ENCODE results near the gene MBOAT2.

DNA sequence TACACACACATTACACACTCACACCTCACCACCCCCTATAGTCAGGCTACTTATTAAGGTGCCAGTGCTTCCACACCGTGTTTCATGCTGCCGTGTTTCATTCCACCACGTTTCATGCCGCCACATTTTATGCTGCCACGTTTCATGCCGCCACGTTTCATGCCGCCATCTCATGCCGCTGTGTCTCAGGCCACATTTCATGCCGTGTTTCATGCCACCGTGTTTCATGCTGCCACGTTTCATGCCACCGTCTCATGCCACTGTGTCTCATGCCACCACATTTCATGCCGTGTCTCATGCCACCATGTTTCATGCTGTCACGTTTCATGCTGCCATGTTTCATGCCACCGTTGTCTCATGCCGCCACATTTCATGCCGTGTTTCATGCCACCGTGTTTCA lies 65.1 kb downstream of the MBOAT2 start:
- TF ChIP-seq, protein P1, sequence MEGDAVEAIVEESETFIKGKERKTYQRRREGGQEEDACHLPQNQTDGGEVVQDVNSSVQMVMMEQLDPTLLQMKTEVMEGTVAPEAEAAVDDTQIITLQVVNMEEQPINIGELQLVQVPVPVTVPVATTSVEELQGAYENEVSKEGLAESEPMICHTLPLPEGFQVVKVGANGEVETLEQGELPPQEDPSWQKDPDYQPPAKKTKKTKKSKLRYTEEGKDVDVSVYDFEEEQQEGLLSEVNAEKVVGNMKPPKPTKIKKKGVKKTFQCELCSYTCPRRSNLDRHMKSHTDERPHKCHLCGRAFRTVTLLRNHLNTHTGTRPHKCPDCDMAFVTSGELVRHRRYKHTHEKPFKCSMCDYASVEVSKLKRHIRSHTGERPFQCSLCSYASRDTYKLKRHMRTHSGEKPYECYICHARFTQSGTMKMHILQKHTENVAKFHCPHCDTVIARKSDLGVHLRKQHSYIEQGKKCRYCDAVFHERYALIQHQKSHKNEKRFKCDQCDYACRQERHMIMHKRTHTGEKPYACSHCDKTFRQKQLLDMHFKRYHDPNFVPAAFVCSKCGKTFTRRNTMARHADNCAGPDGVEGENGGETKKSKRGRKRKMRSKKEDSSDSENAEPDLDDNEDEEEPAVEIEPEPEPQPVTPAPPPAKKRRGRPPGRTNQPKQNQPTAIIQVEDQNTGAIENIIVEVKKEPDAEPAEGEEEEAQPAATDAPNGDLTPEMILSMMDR (IDR thresholded peaks at IDR 0.05) = no peak
- no peak for TF ChIP-seq POLR2A (IDR thresholded peaks at IDR 0.05)

Data from testis (tissue), 2 donors.